Thyroid gland (tissue), 4 donors: ENCODE measurements around the gene PLXNA1. TPM values are rescaled to one million over a fixed set of nuclear protein-coding genes. Genes with fewer than 3 reads are reported as not detected.

Experiments used
- DNase-seq, 2 donors: peaks; one replicate each; pipeline ENCODE4 v3.0.0-alpha.2; 2019
- H3K27ac ChIP-seq, 3 donors: fragments of 200-600 bp; sonication (generic); 1 replicate in 2 of 3; 2 replicates in 1 of 3; pipeline ENCODE4 v1.5.1; 2016 to 2019; ENCODE audit warnings: mild to moderate bottlenecking in 1 of 3, moderate library complexity in 1 of 3
- H3K27me3 ChIP-seq: fragments of 200-600 bp; sonication (generic); one replicate; pipeline ENCODE4 v1.5.1; 2019
- H3K36me3 ChIP-seq, 2 donors: fragments of 200-600 bp; sonication (generic); one replicate each; pipeline ENCODE4 v1.5.1; 2016 to 2019
- H3K4me1 ChIP-seq, 2 donors: fragments of 200-600 bp; sonication (generic); one replicate each; pipeline ENCODE4 v1.5.1; 2017 to 2019
- H3K4me3 ChIP-seq, 3 donors: fragments of 200-600 bp; sonication (generic); replicated peaks in 1 of 3; 1 replicate in 2 of 3; 2 replicates in 1 of 3; pipeline ENCODE4 v1.5.1; 2016; ENCODE audit warnings: mild to moderate bottlenecking in 1 of 3
- H3K9me3 ChIP-seq: fragments of 200-600 bp; sonication (generic); one replicate; pipeline ENCODE4 v1.5.1; 2017
- POLR2A ChIP-seq, 2 donors: fragments of 450-650 bp; IDR thresholded peaks; one replicate each; pipeline ENCODE4 v1.6.1; 2017; ENCODE audit warnings: antibody characterized with exemption in 2 of 2, mild to moderate bottlenecking in 2 of 2, moderate library complexity in 1 of 2
- WGBS, 2 donors: methylation state at CpG; one replicate each; pipeline ENCODE4 v1.1.5; 2017; 5-methylcytosine and 5-hydroxymethylcytosine counted together
- intact Hi-C: fragments of 100-400 bp; cut with DNase I; formaldehyde crosslinking; loops from one replicate; pipeline ENCODE4 v1.15.1; 2023
- total RNA-seq, 4 donors: library from RNA; depleted of rRNA; stranded (reverse); fragments of >200 nt; gene quantifications; one replicate each; pipeline ENCODE4 v1.2.3, GENCODE V29; 2016
- TF ChIP-seq, protein P1 (sequence below), 6 experiments: fragments of 200-600 bp in 3 of 6; fragments of 450-650 bp in 3 of 6; sonication (generic) in 3 of 6; IDR thresholded peaks; one replicate each; pipeline ENCODE4 v1.5.1; 2016 to 2019; ENCODE audit warnings: antibody characterized with exemption in 6 of 6, mild to moderate bottlenecking in 2 of 6, inconsistent platforms in 1 of 6, moderate library complexity in 1 of 6

The PLXNA1 gene
- total RNA-seq, 4 donors from 2014 or later: 16.0 to 28.0 (median 22.8) TPM

DNA sequence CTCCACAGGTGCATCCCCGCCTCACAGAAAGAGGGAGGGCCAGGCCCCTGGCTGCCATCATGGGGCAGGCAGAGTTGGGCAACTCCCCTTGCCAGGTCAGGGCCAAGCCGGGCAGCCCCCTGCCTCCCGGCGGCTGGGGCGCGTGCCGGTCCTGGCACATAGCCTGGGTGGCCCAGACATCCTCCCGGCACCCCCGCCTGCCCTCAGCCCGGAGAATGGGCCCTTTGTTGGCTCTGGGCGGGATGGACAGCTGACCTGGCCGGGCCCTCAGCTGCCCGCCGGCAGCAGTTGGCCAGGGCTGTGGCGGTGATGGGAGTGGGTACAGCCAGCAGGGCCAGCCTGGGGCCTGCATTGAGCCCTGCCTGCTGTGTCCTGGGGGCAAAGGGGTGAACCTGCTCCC lies 16.5 kb downstream of the PLXNA1 start:
- H3K4me3 ChIP-seq: no peak overlapping the region
- H3K36me3 ChIP-seq: no peaks in the 10 kb centered on the region
- TF ChIP-seq, protein P1, sequence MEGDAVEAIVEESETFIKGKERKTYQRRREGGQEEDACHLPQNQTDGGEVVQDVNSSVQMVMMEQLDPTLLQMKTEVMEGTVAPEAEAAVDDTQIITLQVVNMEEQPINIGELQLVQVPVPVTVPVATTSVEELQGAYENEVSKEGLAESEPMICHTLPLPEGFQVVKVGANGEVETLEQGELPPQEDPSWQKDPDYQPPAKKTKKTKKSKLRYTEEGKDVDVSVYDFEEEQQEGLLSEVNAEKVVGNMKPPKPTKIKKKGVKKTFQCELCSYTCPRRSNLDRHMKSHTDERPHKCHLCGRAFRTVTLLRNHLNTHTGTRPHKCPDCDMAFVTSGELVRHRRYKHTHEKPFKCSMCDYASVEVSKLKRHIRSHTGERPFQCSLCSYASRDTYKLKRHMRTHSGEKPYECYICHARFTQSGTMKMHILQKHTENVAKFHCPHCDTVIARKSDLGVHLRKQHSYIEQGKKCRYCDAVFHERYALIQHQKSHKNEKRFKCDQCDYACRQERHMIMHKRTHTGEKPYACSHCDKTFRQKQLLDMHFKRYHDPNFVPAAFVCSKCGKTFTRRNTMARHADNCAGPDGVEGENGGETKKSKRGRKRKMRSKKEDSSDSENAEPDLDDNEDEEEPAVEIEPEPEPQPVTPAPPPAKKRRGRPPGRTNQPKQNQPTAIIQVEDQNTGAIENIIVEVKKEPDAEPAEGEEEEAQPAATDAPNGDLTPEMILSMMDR (IDR thresholded peaks at IDR 0.05): no peak
- TF ChIP-seq POLR2A (IDR thresholded peaks at IDR 0.05): no peak
- H3K27me3 ChIP-seq: no peaks in the 10 kb centered on the region
- no peaks in the 10 kb centered on the region for H3K9me3 ChIP-seq
- intact Hi-C loops: loop anchor here (5.0 to 10.0 kb wide), 2 partner anchors 173 to 545 kb away; no protein-coding TSS in a partner anchor
- no CpG with 5 or more reads among the region's 15 CpGs for WGBS, 2 donors
- DNase-seq: no peak
- no peak overlapping the region for H3K27ac ChIP-seq
- H3K4me1 ChIP-seq: peaks cover 26 to 36% of the 10 kb centered on the region in 2 donors

DNA sequence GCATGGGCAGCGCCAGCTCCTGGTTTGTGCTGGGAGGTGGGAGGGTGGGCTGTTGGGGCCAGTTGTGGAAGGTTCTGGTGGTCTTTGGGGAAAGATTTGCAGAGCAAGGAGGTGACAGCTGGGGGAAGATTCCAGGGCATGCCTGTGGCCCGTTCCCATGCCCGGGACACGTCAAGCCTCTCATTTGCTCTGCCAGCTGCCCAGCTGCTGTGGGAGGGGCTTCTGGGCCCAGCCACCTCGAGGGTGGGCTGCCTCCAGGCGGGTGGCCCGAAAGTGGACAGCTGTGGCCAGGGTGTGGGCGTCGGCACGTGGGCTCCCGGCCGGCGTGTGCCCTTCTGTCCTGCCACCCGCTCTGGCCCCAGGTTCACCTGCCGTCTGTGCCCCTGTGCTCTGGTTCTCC lies 17.2 kb downstream of the PLXNA1 start:
- Histone ChIP-seq H3K36me3 (no peaks in the 10 kb centered on the region), H3K9me3 (no peaks in the 10 kb centered on the region), H3K27ac (no peak overlapping the region), H3K4me3 (no peak overlapping the region), H3K4me1 (peaks cover 18 to 29% of the 10 kb centered on the region in 2 donors), H3K27me3 (no peaks in the 10 kb centered on the region)
- no peak for TF ChIP-seq POLR2A (IDR thresholded peaks at IDR 0.05)
- TF ChIP-seq, protein P1 (IDR thresholded peaks at IDR 0.05): no peak
- WGBS, 2 donors: 90% methylated on average over 2 to 5 of the region's 15 CpGs
- intact Hi-C loops: no loop called here
- no peak for DNase-seq

DNA sequence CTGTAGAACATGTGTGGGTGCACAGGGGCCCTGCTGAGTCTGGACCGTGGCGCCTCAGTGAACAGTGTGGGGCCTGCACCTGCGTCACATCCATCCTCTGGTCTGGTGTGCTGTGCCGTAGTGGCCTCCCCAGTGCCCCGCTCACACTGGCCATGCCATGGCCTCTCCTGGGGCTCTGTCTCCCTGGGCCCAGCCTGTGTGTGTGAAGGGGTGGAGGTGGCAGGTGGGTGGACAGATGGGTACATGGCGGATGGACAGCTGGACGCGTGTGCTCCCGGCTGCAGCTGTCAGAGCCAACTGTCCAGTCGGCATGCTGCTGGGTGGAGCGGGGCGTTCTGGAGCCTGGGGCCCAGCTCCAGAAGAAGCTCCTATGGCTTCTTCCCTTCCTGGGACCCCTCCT lies 17.8 kb downstream of the PLXNA1 start:
- TF ChIP-seq, protein P1 (IDR thresholded peaks at IDR 0.05): no peak
- no peak for TF ChIP-seq POLR2A (IDR thresholded peaks at IDR 0.05)
- WGBS, 2 donors: 87 to 97% methylated on average over 8 to 11 of the region's 12 CpGs

DNA sequence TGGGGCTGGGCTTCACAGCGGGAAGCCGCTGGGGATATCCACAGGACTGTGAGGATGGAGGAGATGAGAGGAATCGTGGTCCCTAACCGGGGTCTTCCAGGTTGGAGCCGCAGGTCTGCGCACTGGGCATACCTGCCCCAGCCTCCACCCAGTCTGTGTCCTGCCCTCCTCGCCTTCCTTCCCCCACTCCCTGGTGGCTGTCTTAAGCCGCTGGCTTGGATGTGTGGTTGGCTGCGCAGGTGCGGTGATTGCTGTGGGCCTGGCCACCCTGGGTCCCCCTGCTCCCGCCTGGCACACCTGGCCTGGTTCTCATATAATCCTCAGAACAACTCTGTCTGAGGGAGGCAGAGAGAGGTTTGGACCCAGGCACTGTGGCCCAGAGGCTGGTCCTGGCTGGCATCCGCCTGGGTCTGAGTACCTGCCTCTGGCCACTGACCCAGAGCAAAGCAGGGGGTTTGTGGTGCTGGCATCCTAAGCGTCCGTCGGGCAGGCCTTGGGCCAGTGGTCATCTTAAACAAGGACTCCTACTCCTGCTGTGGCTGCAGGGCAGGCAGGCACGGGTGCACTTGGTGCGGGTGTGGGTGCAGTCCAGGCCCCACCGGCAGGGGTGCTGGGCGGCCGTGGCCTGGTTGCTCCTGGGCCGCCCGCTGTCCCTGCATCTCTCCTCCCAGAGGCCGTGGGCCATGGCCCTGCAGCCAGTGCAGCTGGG lies 18.7 kb downstream of the PLXNA1 start:
- DNase-seq: no peak
- Histone ChIP-seq H3K9me3 (no peaks in the 10 kb centered on the region), H3K27ac (peak overlapping the region; percentile 52 to 78 (median 68)), H3K36me3 (no peaks in the 10 kb centered on the region), H3K4me1 (peaks cover 16 to 22% of the 10 kb centered on the region in 2 donors), H3K27me3 (no peaks in the 10 kb centered on the region), H3K4me3 (no peak overlapping the region)
- WGBS, 2 donors: 76 to 93% methylated on average over 12 to 15 of the region's 23 CpGs
- intact Hi-C loops: no loop called here
- TF ChIP-seq, protein P1 (IDR thresholded peaks at IDR 0.05): no peak
- no peak for TF ChIP-seq POLR2A (IDR thresholded peaks at IDR 0.05)

More for the DNA sequence above, 17.8 kb downstream of the PLXNA1 start:
- no peak overlapping the region for H3K4me3 ChIP-seq
- no peaks in the 10 kb centered on the region for H3K36me3 ChIP-seq
- DNase-seq: no peak
- H3K27me3 ChIP-seq: no peaks in the 10 kb centered on the region
- intact Hi-C loops: no loop called here
- no peaks in the 10 kb centered on the region for H3K9me3 ChIP-seq
- H3K4me1 ChIP-seq: peaks cover 16 to 24% of the 10 kb centered on the region in 2 donors
- no peak overlapping the region for H3K27ac ChIP-seq
